Smooth muscle cell (in vitro differentiated cells): ENCODE measurements around the gene ZCCHC4. TPM values are rescaled to one million over a fixed set of nuclear protein-coding genes. Genes with fewer than 3 reads are reported as not detected.

ENCODE experiments used
- DNase-seq: peaks from one replicate; lab custom pipeline; 2025; ENCODE audit not compliant: unreplicated experiment; lab: John Stamatoyannopoulos, UW
- H2AFZ ChIP-seq: fragments of 200-600 bp; sonication (generic); 2 replicates; pipeline ENCODE4 v1.6.0; 2016; ENCODE audit warnings: antibody characterized with exemption, low read depth, mild to moderate bottlenecking
- H3F3A ChIP-seq: fragments of 200-600 bp; sonication (generic); 2 replicates; pipeline ENCODE4 v1.6.0; 2017; ENCODE audit warnings: antibody characterized with exemption, low read depth
- H3K27ac ChIP-seq: fragments of 200-600 bp; sonication (generic); 2 replicates; pipeline ENCODE4 v1.5.1; 2016; ENCODE audit warnings: low read depth, mild to moderate bottlenecking
- H3K27me3 ChIP-seq: fragments of 200-600 bp; sonication (generic); 2 replicates; pipeline ENCODE4 v1.6.1; 2016; ENCODE audit warnings: low read depth, mild to moderate bottlenecking
- H3K36me3 ChIP-seq: fragments of 200-600 bp; sonication (generic); 2 replicates; pipeline ENCODE4 v1.5.1; 2016; ENCODE audit warnings: low read depth
- H3K4me1 ChIP-seq: fragments of 200-600 bp; sonication (generic); 2 replicates; pipeline ENCODE4 v1.5.1; 2016; ENCODE audit warnings: low read depth
- H3K4me2 ChIP-seq: fragments of 200-600 bp; sonication (generic); 2 replicates; pipeline ENCODE4 v1.6.0; 2016; ENCODE audit warnings: mild to moderate bottlenecking
- H3K4me3 ChIP-seq: fragments of 200-600 bp; sonication (generic); 2 replicates; pipeline ENCODE4 v1.5.1; 2016; ENCODE audit warnings: mild to moderate bottlenecking
- H3K79me2 ChIP-seq: fragments of 200-600 bp; sonication (generic); 2 replicates; pipeline ENCODE4 v1.6.0; 2016; ENCODE audit warnings: low read depth, mild to moderate bottlenecking
- H3K9ac ChIP-seq: fragments of 200-600 bp; sonication (generic); 2 replicates; pipeline ENCODE4 v1.6.0; 2016; ENCODE audit warnings: low read depth
- H3K9me3 ChIP-seq: fragments of 200-600 bp; sonication (generic); replicated peaks from 2 replicates; pipeline ENCODE4 v1.5.1; 2016; ENCODE audit warnings: low read depth
- H4K20me1 ChIP-seq: fragments of 200-600 bp; sonication (generic); 2 replicates; pipeline ENCODE4 v1.6.0; 2016; ENCODE audit warnings: low read depth
- WGBS: methylation state at CpG from one replicate; pipeline ENCODE4 v1.1.7; 2016; ENCODE audit warnings: low lambda C conversion rate; 5-methylcytosine and 5-hydroxymethylcytosine counted together
- polyA plus RNA-seq: library from polyadenylated mRNA; unstranded; fragments of >200 nt; fragmentation: Nextera tagmentation; extraction: Ambion mirVana; gene quantifications from 2 replicates; pipeline ENCODE4 v1.2.1, GENCODE V29; 2016
- total RNA-seq: library from RNA; depleted of rRNA; stranded (reverse); fragments of >200 nt; gene quantifications from 2 replicates; pipeline ENCODE4 v1.2.3, GENCODE V29; 2014
- TF ChIP-seq, protein P1 (sequence below): fragments of 200-600 bp; sonication (generic); IDR thresholded peaks from 2 replicates; pipeline ENCODE4 v1.5.1; 2017; ENCODE audit warnings: borderline replicate concordance, mild to moderate bottlenecking, antibody characterized with exemption; ENCODE audit not compliant: insufficient read depth, poor library complexity, severe bottlenecking

Gene ZCCHC4
- total and polyA plus RNA-seq, 2 experiments from 2014 or later: 11.9 to 14.1 TPM

DNA sequence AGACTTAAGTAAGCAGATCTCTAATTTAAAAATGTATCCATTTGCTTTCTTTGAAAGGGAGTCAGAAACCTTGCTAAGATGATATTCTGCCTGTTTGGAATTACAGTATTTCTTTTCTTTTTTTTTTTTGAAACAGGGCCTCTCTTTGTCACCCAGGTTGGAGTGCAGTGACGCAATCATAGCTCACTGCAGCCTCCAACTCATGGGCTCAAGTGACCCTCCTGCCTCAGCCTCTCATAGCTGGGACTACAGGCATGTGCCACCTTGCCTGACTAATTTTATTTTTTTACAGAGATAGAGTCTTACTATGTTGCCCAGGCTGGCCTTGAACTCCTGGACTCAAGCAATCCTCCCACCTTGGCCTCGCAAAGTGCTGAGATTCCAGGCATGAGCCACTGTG is 104.4 kb downstream of the ZCCHC4 start:
- no peaks in the 10 kb centered on the region for H3K27me3 ChIP-seq
- no peak overlapping the region for H2AFZ ChIP-seq
- TF ChIP-seq, protein P1, sequence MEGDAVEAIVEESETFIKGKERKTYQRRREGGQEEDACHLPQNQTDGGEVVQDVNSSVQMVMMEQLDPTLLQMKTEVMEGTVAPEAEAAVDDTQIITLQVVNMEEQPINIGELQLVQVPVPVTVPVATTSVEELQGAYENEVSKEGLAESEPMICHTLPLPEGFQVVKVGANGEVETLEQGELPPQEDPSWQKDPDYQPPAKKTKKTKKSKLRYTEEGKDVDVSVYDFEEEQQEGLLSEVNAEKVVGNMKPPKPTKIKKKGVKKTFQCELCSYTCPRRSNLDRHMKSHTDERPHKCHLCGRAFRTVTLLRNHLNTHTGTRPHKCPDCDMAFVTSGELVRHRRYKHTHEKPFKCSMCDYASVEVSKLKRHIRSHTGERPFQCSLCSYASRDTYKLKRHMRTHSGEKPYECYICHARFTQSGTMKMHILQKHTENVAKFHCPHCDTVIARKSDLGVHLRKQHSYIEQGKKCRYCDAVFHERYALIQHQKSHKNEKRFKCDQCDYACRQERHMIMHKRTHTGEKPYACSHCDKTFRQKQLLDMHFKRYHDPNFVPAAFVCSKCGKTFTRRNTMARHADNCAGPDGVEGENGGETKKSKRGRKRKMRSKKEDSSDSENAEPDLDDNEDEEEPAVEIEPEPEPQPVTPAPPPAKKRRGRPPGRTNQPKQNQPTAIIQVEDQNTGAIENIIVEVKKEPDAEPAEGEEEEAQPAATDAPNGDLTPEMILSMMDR: no peak
- H3K79me2 ChIP-seq: no peaks in the 10 kb centered on the region
- H3K4me2 ChIP-seq: no peak overlapping the region
- no peak for DNase-seq
- WGBS: 100% methylated on average over 2 of the region's 2 CpGs
- H3K4me1 ChIP-seq: no peaks in the 10 kb centered on the region
- no peaks in the 10 kb centered on the region for H3K9me3 ChIP-seq
- H4K20me1 ChIP-seq: no peaks in the 10 kb centered on the region
- H3K9ac ChIP-seq: no peak overlapping the region
- H3K4me3 ChIP-seq: no peak overlapping the region
- H3F3A ChIP-seq: no peaks in the 10 kb centered on the region
- H3K36me3 ChIP-seq: peaks cover 6% of the 10 kb centered on the region
- H3K27ac ChIP-seq: no peak overlapping the region

Other genes starting within 250 kb of the ZCCHC4 start
- gene SEPSECS, start 152.3 kb upstream of the ZCCHC4 start, total RNA-seq: 7.7 and 8.4 TPM in 2 replicates
- 1.6 and 4.2 TPM in 2 replicates for gene SEPSECS, start 152.3 kb upstream of the ZCCHC4 start, polyA plus RNA-seq
- gene PI4K2B, start 78.7 kb upstream of the ZCCHC4 start, total RNA-seq: 21.6 and 29.2 TPM in 2 replicates
- 9.6 and 10.8 TPM in 2 replicates for gene PI4K2B, start 78.7 kb upstream of the ZCCHC4 start, polyA plus RNA-seq
- 26.0 TPM in 2 replicates for gene ANAPC4, start 64.5 kb downstream of the ZCCHC4 start, total RNA-seq
- gene ANAPC4, start 64.5 kb downstream of the ZCCHC4 start, polyA plus RNA-seq: 11.7 and 12.4 TPM in 2 replicates